HG03066 (cell line): ENCODE results near the gene SVIL.
"Not testable (repeated sequence)": the region's sequence is repeated elsewhere in the genome, so short reads cannot be mapped to it uniquely, and the experiment has no call there.

Source experiments
- ATAC-seq: cut with Tn5 transposase; IDR thresholded peaks from one replicate; pipeline ENCODE4 v1.9.1; 2021; ENCODE audit warnings: low read depth; ENCODE audit not compliant: unreplicated experiment

Gene SVIL

DNA sequence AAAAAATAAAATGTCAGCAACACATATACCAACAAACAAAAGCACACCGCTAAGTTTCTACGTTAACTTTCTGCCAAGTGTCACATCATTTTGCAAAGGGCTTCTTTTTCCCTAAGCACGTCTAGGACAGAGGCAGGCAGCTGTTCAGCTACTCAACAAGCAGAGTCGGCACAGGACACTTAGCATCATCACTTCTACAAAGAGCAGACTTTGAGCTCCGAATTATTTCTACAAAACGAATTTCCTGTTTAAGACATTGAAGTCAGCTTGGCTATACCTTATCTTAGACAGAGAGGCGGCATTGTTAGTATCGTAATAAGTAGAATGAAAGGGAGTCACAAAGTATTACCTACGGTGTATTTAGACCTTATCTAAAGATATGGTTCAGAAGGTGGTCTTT, 110.1 kb downstream of the SVIL start:
- no peak for ATAC-seq

DNA sequence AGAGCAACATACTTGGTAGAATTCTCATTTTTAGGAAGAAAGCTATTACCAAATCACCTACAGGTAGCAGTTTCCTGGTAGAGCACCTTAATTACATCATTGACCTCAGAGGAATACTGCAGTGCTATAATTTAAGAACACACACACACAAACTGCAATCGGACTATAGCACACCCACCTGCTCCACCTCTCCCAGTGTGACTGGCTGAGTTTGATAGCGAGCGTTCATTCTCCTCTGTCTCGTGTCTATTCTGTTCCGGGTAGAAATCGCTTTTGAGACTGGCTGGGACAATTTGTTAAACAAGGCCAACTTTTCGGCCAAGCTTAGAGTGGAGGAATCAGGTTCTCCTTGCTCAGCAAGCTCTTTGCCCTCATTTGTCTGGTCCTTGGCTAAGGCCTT, 110.5 kb downstream of the SVIL start:
- no peak for ATAC-seq

DNA sequence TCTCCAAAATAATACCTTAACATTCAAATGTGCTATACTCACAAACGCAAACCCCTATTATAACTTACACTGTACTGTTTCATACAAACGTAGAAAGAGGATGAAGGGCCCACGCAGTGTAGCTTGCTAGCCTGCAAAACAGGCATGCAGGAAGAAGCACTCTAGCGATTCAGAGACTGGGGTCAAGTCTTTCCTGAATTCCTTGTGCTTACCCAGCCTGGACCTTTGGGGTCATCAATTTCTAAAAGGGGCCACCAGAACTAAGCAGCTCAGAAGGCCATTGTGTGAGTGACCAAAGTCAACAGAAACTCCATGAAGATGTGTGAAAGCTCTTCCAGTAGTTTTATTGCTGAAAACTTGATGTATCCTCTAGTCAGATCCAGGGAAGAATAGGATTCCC, 111.9 kb downstream of the SVIL start:
- no peak for ATAC-seq

DNA sequence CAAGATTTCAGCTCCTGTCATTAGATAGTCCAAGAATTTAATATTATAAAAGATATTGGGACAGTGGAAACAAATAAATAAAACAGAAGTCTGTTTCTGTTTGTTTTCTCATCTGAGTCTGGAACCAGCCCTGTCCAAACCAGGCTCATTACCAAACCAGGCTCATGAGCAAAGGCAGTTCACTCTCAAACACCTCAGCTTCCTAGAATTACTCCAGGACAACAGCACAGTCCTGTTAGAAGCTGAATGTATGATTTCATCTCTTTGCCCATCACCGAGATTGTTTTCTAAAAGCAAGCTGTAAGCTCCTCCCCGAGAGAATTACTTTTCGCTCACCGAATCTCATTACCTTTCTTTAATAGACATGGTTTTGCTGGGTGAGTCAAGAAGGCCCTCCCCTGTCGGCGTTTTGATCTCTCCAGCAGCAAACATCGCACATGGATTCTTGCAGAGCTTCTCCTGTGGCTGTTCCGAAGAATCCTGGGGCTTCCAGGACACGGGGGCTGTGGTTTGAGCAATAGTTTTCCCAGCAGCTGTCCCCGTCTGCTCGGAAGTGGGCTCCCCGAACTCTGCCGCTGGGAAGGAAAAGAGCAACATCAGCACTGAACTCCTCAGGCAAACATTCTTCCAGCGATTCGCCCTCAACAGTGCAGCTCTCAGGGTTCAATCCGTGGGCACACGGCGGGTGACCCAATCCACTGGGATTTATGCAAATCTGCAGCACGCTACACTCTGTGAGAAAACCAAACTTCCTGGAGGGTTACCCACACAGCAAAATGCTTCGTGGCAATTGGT, 112.5 kb downstream of the SVIL start:
- no peak for ATAC-seq

DNA sequence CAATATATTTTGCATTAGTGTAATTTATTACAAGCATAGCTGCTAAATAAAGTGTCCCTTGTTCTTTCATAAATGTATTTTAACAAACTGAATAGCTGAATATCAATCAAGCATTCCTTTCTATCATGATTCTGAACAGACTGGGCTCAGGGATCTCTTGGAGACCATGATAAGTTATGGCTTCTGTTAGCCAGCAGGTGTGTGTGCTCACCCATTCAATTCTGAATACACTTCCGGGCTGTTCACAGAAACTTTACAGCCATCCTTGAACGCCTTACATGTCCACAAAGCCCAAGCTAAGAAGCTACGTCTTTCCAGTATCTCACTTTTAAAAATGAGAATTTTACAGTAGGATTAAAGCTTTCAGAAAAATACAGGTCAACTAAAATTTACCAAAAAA, 115.1 kb downstream of the SVIL start:
- no peak for ATAC-seq

DNA sequence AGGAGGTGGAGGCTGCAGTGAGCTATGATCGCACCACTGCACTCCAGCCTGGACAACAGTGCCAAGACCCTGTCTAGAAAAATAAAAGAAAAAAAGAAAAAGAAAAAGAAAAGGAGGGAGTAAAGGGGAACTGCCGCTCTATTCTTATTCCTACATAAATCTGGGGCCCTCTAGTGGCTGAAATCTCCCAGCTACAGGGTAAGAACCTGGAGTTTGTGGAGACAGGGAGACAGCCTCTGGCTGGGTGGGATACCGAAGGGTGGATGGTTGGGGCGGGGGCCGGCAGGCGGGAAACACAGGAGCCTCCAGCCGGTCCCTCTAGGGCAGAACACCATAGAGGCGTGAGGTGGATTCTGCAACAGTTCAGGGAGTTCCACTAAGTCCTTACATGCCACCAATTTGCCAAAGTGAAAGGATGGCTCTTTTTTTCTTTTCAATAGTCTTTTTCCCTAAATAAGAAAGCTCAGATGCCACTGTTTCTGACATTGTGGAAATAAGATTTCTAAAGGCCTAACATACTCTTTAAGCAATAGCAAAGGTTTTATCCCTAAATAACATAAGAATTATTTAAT, 117.3 kb downstream of the SVIL start:
- no peak for ATAC-seq

DNA sequence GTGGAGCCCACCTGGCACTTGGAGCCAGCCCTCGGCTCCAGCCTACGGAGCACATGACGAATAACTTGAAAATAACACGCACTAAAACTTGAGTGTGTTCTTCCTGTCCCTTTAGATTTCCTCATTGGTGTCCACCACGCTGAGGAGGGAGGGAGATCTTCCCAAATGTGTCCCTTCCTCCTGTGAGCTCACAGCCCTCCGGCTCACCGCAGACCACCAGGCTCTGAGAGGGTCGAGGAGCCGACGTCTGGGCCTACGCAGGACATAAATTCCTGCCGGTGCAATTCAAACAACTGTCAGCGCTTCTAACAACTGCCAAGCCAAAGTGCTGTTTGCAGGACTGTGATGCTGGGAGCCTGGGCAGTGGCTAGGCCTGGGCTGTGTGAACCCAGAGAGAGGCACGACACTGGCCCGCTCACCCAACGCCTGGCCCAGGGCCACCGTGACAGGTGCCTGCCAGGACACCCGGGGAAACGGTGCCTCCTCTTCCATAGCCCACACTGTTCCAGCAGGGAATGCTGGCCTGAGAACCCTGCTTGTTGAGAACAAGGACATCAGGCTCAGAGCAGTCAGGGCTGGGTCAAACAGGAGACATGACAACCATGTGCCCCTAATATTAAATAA, 118.3 kb downstream of the SVIL start:
- ATAC-seq: not testable (repeated sequence)

DNA sequence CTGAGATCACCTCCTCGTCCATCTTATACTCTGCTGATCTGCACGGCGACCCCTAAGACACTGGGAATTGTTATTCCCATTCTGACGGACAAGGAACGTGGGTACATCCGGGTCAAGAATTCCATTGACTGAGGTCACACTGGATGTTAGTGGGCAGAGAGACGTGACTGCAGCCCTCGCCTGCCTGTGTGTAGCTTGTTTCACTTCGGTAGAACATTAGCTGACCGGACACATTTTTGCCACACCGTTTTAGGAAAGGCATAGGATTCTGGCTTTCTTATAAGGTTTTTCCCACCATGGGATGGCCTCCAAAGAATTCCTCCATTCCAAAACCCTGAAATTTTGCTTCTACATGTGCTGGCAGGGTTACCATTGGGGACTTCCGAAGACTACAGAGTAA, 118.9 kb downstream of the SVIL start:
- not testable (repeated sequence) for ATAC-seq

DNA sequence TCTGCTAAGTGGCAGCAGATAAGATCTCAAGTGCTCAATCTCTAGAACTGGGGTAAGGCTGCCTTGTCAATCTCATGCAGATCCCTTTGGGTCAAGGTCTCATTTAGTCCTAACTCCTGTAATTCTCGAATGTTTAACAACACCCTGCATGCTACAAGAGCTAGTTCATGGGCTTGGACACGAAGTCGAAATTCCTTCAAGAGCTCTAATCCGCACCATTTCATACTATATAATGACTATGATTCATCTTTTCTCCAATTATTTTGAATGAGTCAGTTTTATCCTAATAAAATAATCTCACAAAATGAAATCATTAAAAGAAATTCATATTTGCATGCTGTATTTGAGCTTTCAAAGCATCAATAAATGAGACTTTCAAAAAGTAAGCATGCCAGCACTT, 119.7 kb downstream of the SVIL start:
- not testable (repeated sequence) for ATAC-seq

DNA sequence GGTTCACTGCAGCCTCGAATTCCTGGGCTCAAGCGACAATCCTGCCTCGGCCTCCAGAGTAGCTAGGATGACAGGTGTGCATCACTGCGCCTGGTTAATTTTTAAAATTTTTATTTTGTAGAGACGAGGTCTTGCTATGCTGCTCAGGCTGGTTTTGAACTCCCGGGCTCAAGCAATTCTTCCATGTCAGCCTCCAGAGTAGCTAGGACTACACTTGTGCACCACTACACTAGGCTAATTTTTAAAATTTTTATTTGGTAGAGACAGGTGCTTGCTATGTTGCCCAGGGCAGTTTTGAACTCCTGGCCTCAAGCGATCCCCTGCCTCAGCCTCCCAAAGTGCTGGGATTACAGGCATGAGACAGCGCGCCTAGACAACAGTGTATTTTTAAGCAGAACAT, 120.5 kb downstream of the SVIL start:
- no peak for ATAC-seq

DNA sequence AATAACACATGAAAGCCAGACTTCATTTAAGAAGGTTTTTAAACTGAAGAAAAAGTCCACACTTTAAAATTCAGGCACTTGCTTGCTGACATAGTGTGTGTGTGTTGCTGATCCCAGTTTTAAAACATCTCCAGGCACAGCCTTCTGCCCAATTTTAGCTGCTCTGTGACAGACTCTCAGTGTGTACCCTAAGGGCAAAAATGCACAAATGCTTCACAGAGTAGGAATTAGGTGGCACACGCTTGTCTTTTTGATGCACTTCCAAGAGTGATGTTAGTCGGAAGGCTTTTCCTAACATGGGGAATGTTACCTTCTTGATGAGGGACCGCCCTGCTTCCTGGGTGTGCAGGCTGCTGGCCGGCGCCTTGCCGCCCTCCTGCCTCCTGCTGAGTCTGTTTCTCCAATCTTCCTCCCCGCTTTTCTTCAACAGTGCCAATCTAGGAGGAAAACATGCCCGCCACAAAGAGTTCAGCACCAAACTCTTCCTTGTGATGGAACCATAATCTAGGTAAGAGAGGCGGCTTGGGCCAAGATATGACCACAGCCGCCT, 122.3 kb downstream of the SVIL start:
- no peak for ATAC-seq

DNA sequence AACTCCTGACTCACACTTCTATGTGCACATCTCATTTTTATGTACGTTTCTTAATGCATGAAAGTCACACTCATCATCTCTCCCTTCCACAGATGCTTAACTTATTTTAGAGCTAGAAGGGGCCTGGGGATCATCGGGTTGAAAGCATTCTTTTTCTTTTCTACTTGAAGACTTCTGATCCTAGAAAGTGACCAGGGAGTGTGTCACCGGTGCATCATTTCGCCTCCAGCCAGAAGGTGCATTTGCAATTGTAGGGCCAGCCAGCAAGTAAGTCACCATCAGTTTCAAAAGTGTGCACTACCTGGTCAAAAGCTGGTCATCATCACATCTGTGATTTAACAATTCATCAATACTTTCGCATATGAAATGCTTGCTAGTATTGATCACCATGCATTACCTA, 123.0 kb downstream of the SVIL start:
- not testable (repeated sequence) for ATAC-seq

DNA sequence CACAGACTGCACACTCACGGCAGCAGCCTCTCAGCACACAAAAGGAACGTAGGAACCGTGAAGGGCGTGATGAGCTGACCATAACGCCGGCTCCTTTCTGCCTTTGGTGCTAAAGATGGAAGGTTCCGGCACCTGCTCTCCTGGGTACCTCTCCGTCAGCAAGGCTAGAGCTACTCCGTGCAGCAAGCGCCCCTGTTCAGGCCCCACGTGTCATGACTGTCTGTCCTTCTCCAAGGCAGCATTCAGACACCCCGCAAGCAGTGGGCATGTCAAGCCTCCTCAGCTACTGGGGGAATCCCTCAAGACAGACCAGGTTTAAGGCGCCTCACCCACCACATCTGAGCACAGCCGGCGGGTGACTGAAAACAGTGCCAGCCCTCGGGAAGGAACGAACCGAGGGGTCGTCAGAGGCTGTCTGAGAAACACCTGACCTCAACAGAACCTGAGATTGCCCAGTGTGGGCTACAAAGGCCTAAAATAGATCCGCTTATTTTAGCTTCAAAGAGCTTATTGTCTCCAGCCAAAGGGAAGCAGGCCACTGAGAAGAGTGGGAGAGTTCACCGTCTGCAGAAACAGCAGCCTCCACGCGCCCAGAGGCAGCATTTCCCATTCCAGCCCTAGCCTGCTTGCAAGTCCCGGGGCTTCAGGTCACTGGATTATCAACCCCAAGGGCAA, 124.2 kb downstream of the SVIL start:
- ATAC-seq: not testable (repeated sequence)

DNA sequence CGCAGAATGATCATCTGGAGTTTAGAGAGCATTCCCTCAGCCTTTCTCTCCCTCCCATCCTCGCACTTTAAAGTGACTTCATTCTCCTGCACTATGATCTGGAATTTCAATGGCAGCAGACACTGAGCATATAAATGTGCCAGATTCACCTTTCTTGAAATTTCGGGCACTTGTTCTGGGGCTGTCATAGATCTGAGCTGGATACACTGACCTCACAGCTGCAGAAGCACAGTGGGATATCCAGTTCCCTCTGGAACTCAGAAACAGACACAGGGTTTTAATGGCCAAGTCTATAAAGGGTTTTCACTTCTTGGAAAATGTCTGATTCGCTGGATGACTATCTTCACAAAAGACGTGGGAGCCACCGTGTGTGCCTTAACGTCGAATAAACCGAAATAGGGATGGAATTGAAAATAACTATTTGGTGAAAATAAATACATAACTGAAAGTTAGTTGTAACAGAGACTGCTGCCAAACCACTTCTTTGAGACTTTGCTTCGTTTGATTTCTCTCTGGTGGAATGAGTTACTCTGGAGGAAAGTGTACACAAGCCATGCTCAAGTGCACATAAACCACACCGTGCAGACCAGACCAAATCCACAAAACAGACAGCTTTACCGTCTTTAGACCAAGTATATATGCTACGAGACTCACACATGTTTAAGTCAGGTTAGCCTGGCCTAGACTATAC, 126.1 kb downstream of the SVIL start:
- ATAC-seq: no peak

DNA sequence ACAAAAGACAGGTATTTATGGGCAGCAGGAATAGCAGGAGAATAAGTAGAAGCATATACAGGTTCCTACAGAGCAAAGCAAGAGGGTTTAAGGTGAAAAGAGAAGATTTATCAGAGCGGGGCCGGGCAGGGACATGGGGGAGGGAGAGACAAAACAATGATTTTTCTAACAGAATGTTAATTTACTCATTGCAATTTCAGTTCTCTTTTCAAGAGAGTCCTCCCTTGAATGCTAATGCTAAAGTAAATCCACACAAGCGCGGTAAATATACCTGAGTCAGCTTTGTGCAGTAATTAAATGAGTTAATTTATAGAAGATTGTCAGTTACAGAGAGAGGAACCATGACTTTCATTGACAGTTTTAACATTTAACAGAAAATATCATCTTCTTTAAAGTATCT, 127.0 kb downstream of the SVIL start:
- not testable (repeated sequence) for ATAC-seq

DNA sequence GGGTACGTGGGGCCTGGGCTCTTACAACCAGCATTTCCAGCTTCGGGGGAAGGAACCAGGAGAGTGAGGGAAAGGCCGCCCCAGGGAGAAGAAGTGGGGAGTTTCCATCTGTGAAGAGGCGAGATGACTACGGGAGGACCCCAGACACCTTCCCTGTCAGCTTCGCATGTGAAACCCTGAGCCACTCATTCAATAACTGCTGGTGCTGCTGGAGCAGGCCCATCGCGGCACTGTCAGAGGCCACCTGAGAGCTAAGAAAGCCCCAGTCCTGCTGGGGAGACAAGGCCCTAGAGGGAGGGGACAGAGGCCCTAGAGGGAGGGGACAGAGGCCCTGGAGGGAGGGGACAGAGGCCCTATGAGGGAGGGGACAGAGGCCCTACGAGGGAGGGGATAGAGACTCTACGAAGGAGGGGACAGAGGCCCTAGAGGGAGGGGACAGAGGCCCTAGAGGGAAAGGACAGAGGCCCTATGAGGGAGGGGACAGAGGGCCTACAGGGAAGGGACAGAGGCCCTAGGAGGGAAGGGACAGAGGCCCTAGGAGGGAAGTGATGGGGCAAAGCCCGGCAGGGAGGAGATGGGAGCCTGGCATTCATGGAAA, 128.3 kb downstream of the SVIL start:
- ATAC-seq: not testable (repeated sequence)

DNA sequence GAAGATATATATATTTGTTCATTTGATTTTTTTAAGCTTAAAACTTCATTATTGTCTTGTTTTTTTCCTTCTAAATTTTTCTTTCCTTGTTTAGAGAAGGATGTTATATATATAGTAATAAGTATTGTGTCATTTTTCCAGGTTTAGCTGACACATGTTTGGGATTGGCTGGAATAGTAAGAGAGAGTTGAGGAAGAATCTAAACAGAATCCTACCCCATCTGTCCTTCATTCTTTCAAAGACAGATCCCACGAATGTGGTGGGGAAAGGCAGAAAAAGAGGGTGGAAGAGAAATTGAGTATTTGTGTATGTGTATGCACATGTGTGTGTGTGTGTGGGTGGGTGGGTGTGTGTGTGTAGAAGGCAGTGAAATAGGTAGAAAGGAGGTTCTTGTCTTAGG, 132.4 kb downstream of the SVIL start:
- no peak for ATAC-seq

DNA sequence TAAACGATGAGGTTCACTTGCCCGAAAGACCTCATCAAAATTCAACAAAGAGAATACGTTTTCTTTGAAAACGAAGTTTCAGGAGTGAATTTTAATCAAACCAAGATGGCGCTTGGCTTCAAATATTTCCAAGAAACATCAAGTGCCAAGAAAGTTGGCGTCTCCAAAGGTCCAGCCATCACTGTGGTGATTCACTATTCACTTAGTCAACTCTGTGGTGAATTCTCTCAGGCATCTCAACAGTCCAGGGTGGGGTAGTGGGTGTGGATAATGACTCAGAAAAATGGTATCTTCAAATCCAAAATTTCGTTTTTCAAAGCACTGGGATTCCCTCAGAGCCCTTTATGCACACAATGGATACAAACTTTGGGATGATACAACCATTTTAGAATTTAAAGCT, 133.1 kb downstream of the SVIL start:
- no peak for ATAC-seq

DNA sequence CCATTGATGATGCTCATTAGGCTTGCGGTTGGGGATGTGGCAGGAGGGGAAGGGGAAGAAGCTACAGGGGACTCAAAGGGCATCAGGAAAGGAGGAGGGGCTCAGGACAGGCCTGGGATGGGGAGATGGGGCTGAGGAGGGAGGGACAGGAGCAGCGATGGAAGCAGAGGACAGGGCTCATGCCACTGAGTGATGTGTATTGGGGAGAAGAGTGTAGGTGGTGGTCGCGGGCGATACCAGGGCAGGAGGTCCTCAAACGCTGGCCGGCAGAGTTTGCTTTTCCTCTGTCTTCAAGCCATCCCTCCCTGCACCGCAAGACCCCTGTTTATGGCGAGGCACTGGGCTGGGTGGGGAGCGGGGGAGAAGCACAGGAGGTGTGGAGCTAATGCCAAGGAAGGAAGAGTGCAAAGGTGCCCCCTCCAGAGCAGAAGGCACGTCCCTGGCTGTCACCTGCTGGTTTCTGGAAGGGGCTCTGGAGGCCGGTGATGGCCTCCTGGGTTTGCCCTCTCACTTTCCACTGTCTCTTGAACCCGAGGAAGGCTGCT, 134.7 kb downstream of the SVIL start:
- ATAC-seq: no peak
